ENCODE measurements around the gene GRID1. TPM values are rescaled to one million over a fixed set of nuclear protein-coding genes. Genes with fewer than 3 reads are reported as not detected.

GRID1 gene
- total RNA-seq, 2 experiments from 2014 or later = not detected

DNA sequence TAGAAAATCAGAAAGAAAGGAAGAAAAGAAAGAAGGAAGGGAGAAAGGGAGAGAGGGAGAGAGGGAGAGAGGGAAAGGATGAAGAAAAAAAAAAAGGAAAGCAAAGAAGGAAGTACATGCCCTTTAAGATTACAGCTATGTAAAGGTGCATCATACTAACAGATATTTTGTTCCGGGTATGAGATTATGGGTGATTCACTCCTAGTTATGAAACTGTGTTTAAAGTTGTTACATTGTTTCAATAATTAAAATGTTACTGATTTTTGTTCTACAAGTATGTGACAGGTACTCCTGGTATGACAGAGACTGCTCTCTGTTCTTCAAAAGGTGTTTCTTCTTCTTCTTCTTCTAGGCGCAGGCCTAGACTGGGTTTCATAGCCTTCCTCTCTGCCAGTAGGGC, 808.9 kb downstream of the GRID1 start:
- Mint-ChIP-seq H3K27ac (no peak overlapping the region), H3K4me1 (no peaks in the 10 kb centered on the region), H3K9me3 (no peaks in the 10 kb centered on the region), H3K27me3 (peaks cover 8% of the 10 kb centered on the region), H3K4me3 (no peak overlapping the region), H3K36me3 (ENCODE audit: low read depth) (no peaks in the 10 kb centered on the region)
- ChIA-PET POLR2A (no interaction called here), CTCF (no interaction called here)
- DNase-seq = no peak

DNA sequence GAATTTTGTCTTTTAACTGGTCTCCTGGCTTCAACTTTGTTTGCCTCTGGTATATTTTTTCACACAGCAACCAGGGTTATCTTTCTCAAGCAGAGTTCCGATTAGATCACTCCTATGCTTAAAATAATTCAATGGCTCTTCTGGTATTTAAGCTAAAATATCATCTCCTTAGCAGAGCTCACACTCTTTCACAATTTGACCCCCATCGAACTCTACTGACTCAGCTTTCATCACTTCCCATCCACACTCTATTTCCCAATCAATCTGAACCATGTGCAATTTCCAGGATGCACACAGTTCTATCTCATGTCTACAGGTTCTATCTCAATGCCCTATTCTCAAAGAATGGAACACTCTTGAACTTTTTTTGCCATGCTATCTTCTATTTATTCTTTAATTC, 809.5 kb downstream of the GRID1 start:
- CTCF ChIA-PET = no interaction called here
- POLR2A ChIA-PET = no interaction called here

More for the DNA sequence above, 809.5 kb downstream of the GRID1 start:
- no peaks in the 10 kb centered on the region for H3K36me3 Mint-ChIP-seq (ENCODE audit: low read depth)
- no peak overlapping the region for H3K27ac Mint-ChIP-seq
- DNase-seq = no peak
- peaks cover 8% of the 10 kb centered on the region for H3K27me3 Mint-ChIP-seq
- no peaks in the 10 kb centered on the region for H3K4me1 Mint-ChIP-seq
- H3K4me3 Mint-ChIP-seq = no peak overlapping the region
- no peaks in the 10 kb centered on the region for H3K9me3 Mint-ChIP-seq

Other genes with a start within 250 kb of the GRID1 start
- gene WAPL, start 155.0 kb upstream of the GRID1 start, total RNA-seq = 10 to 100 TPM; 46.7 to 47.5 TPM

Measured in activated CD4-positive, alpha-beta memory T cell treated with anti-CD3 and anti-CD28 coated beads, Interleukin-2, amount 10 ng/mL, durations not matched to agents 7 days and 5 days (primary cell).